HUES48 (cell line): ENCODE measurements around the gene GRID1.
"Not testable (repeated sequence)": the region's sequence is repeated elsewhere in the genome, so short reads cannot be mapped to it uniquely, and the experiment has no call there.

Experiments
- H3K27ac ChIP-seq: one replicate; pipeline ENCODE4 v1.7.0; 2013; ENCODE audit warnings: low read depth, low read length, inconsistent platforms
- H3K27me3 ChIP-seq: 2 replicates; pipeline ENCODE4 v1.6.1; 2013; ENCODE audit warnings: mild to moderate bottlenecking, low read length; ENCODE audit not compliant: control insufficient read depth, insufficient read depth
- H3K36me3 ChIP-seq: 2 replicates; pipeline ENCODE4 v1.6.1; 2013; ENCODE audit warnings: low read length; ENCODE audit not compliant: control insufficient read depth, insufficient read depth
- H3K4me1 ChIP-seq: 2 replicates; pipeline ENCODE4 v1.6.1; 2013; ENCODE audit warnings: mild to moderate bottlenecking, low read length; ENCODE audit not compliant: control insufficient read depth, insufficient read depth
- H3K4me3 ChIP-seq: 2 replicates; pipeline ENCODE4 v1.5.1; 2013; ENCODE audit warnings: mild to moderate bottlenecking, low read depth, low read length
- H3K9ac ChIP-seq: 2 replicates; pipeline ENCODE4 v1.6.1; 2013; ENCODE audit warnings: mild to moderate bottlenecking, low read depth, low read length, moderate library complexity
- H3K9me3 ChIP-seq: 2 replicates; pipeline ENCODE4 v1.6.1; 2013; ENCODE audit warnings: low read length; ENCODE audit not compliant: control insufficient read depth, insufficient read depth

The GRID1 gene

GRCh38 chr10:86178401-86179152, 188.0 kb downstream of the GRID1 start:
- Histone ChIP-seq H3K9me3 (no peaks in the 10 kb centered on the region), H3K4me1 (no peaks in the 10 kb centered on the region), H3K9ac (no peak overlapping the region), H3K27me3 (no peaks in the 10 kb centered on the region), H3K36me3 (no peaks in the 10 kb centered on the region), H3K27ac (no peak overlapping the region), H3K4me3 (no peak overlapping the region)

GRCh38 chr10:86177537-86178155, 188.9 kb downstream of the GRID1 start:
- Histone ChIP-seq H3K36me3 (no peaks in the 10 kb centered on the region), H3K9ac (no peak overlapping the region), H3K9me3 (no peaks in the 10 kb centered on the region), H3K4me1 (no peaks in the 10 kb centered on the region), H3K4me3 (no peak overlapping the region), H3K27me3 (no peaks in the 10 kb centered on the region), H3K27ac (no peak overlapping the region)

GRCh38 chr10:86176850-86177536, 189.6 kb downstream of the GRID1 start:
- Histone ChIP-seq H3K9me3 (no peaks in the 10 kb centered on the region), H3K9ac (no peak overlapping the region), H3K36me3 (no peaks in the 10 kb centered on the region), H3K4me3 (no peak overlapping the region), H3K27ac (no peak overlapping the region), H3K27me3 (no peaks in the 10 kb centered on the region), H3K4me1 (no peaks in the 10 kb centered on the region)

- H3K4me1 ChIP-seq, H3K4me3 ChIP-seq, H3K27ac ChIP-seq, H3K9ac ChIP-seq, H3K27me3 ChIP-seq, H3K9me3 ChIP-seq, H3K36me3 ChIP-seq: not testable (repeated sequence)
Measured at GRCh38 chr10:86175476-86175875, 191.1 kb downstream of the GRID1 start.

GRCh38 chr10:86172301-86172700, 194.3 kb downstream of the GRID1 start:
- Histone ChIP-seq H3K27me3 (no peaks in the 10 kb centered on the region), H3K9ac (no peak overlapping the region), H3K9me3 (no peaks in the 10 kb centered on the region), H3K27ac (no peak overlapping the region), H3K4me3 (no peak overlapping the region), H3K36me3 (no peaks in the 10 kb centered on the region), H3K4me1 (no peaks in the 10 kb centered on the region)

- no peak overlapping the region for H3K4me3 ChIP-seq
- no peaks in the 10 kb centered on the region for H3K27me3 ChIP-seq
- no peak overlapping the region for H3K9ac ChIP-seq
- H3K36me3 ChIP-seq: no peaks in the 10 kb centered on the region
- no peaks in the 10 kb centered on the region for H3K4me1 ChIP-seq
- H3K27ac ChIP-seq: no peak overlapping the region
- no peaks in the 10 kb centered on the region for H3K9me3 ChIP-seq
Measured at GRCh38 chr10:86170255-86171108, 196.1 kb downstream of the GRID1 start.

GRCh38 chr10:86169506-86170254, 196.9 kb downstream of the GRID1 start:
- Histone ChIP-seq H3K4me3 (no peak overlapping the region), H3K4me1 (no peaks in the 10 kb centered on the region), H3K27ac (no peak overlapping the region), H3K9ac (no peak overlapping the region), H3K9me3 (no peaks in the 10 kb centered on the region), H3K27me3 (no peaks in the 10 kb centered on the region), H3K36me3 (no peaks in the 10 kb centered on the region)

GRCh38 chr10:86169066-86169465, 197.5 kb downstream of the GRID1 start:
- Histone ChIP-seq H3K4me1 (no peaks in the 10 kb centered on the region), H3K27ac (no peak overlapping the region), H3K27me3 (no peaks in the 10 kb centered on the region), H3K9ac (no peak overlapping the region), H3K9me3 (no peaks in the 10 kb centered on the region), H3K36me3 (no peaks in the 10 kb centered on the region), H3K4me3 (no peak overlapping the region)

GRCh38 chr10:86168256-86168655, 198.3 kb downstream of the GRID1 start:
- Histone ChIP-seq H3K27me3 (no peaks in the 10 kb centered on the region), H3K36me3 (no peaks in the 10 kb centered on the region), H3K4me1 (no peaks in the 10 kb centered on the region), H3K4me3 (no peak overlapping the region), H3K9me3 (no peaks in the 10 kb centered on the region), H3K27ac (no peak overlapping the region), H3K9ac (no peak overlapping the region)

- no peaks in the 10 kb centered on the region for H3K9me3 ChIP-seq
- H3K4me1 ChIP-seq: no peaks in the 10 kb centered on the region
- H3K4me3 ChIP-seq: no peak overlapping the region
- H3K9ac ChIP-seq: no peak overlapping the region
- no peaks in the 10 kb centered on the region for H3K27me3 ChIP-seq
- no peaks in the 10 kb centered on the region for H3K36me3 ChIP-seq
- H3K27ac ChIP-seq: no peak overlapping the region
Measured at GRCh38 chr10:86167762-86168128, 198.8 kb downstream of the GRID1 start.
